HG02610 (cell line): Measurements from ENCODE around the gene PARN.

Source experiments
- ATAC-seq: cut with Tn5 transposase; IDR thresholded peaks from one replicate; pipeline ENCODE4 v1.9.1; 2021; ENCODE audit warnings: mild to moderate bottlenecking, moderate library complexity; ENCODE audit not compliant: unreplicated experiment

PARN gene

GRCh38 chr16:14501331-14502255 is 128.5 kb downstream of the PARN start:
- ATAC-seq: peak; percentile 40

- no peak for ATAC-seq
These were observed 129.3 kb downstream of the PARN start for GRCh38 chr16:14500791-14501190.

DNA sequence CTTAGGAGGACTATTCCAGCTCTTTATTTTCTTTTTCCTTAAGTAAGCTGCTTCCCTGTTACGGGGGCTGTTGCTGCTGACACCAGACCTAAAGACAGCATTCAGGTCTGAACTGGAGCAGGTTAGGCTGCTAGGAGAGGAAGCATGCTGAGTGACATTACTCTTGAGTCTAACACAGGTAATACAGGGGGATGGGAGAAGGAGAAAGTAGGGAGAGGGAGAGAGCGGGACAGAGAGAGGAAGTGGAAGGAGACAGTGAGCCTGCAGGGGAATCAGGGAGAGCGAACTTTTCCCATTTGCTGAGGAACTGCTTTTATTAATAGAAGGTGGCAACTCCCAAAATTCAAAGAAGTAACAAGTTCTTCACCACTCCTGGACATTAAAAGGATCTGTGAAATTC is 130.9 kb downstream of the PARN start:
- ATAC-seq: no peak

DNA sequence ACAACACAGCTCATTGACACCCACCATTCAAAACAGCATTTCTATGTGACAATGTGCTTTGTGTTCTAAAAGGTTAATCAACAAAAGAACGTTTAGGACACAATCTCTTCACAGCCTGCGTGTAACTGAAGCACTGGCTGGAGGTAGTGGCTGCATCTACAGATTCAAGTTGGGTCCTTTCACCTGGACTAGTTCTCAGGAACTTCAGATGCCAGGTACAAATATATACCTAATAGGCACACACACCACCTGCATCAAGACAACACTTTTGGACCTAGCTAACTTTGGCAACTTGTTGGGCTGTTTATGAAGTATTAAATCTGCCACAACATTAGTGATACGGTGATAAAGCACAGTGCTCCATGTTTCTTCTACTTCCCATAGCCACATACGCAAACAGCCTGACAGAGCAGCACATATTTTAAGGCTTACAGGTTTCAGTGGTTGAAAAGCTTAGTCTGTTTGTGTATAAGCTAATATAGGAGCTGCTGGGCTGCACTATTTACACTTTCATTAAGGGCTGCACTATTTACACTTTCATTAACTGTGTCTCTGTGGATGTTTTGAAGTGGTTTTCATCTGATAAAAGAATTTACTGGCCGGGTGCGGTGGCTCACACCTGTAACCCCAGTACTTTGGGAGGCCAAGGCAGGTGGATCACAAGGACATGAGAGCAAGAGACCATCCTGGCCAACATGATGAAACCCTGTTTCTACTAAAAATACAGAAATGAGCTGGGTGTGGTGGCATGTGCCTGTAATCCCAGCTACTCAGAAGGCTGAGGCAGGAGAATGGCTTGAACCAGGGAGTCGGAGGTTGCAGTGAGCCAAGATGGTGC is 132.6 kb downstream of the PARN start:
- no peak for ATAC-seq

DNA sequence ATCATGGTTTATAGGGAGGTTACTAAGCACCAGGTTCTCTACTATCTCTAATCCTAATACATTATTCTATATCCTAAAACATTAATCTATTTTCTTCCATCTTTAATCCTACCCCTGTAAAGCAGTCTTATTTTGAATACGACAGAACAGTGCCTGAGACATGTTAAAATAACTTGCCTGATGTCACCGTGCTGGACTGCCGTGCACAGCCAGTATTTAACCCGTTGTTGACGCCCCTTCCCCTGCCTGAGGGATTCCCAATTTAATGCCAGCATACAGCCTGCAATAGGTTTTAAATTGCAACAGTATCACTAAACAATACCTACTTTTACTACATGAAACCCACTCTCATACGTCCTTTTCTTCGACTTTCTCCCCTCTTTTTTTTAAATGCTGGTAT is 133.3 kb downstream of the PARN start:
- ATAC-seq: no peak

GRCh38 chr16:14496047-14496770 is 133.9 kb downstream of the PARN start:
- ATAC-seq: no peak

- no peak for ATAC-seq
These were observed 134.6 kb downstream of the PARN start for GRCh38 chr16:14495213-14496046.

- ATAC-seq: no peak
These were observed 135.6 kb downstream of the PARN start for GRCh38 chr16:14494396-14494966.

- ATAC-seq: no peak
These were observed 136.3 kb downstream of the PARN start for GRCh38 chr16:14493791-14494190.

GRCh38 chr16:14492614-14493013 is 137.4 kb downstream of the PARN start:
- ATAC-seq: no peak

GRCh38 chr16:14491861-14492529 is 138.1 kb downstream of the PARN start:
- ATAC-seq: no peak

GRCh38 chr16:14490235-14490634 is 139.8 kb downstream of the PARN start:
- ATAC-seq: no peak

DNA sequence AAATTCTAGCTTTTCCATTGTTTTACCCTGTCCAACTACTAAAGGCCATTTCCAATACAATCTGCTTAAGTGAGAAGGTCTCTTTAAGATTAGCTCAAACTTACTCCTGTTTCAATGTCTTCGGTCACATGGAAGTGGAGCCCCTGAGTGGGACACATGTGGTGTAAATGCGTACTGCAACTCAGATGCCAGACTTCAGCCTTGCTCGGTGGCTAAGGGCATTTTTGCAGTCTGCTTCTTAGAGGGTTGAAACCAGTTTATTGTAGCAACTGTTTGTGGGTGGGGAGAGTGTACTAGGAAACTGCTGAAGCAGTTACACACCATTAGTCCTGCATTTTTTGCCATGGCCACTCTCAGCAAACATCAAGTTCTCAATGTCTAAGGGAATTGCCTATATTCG is 140.6 kb downstream of the PARN start:
- no peak for ATAC-seq

- no peak for ATAC-seq
These were observed 142.5 kb downstream of the PARN start for GRCh38 chr16:14487579-14487978.

GRCh38 chr16:14486520-14487303 is 143.3 kb downstream of the PARN start:
- ATAC-seq: no peak

GRCh38 chr16:14485811-14486519 is 144.1 kb downstream of the PARN start:
- no peak for ATAC-seq

DNA sequence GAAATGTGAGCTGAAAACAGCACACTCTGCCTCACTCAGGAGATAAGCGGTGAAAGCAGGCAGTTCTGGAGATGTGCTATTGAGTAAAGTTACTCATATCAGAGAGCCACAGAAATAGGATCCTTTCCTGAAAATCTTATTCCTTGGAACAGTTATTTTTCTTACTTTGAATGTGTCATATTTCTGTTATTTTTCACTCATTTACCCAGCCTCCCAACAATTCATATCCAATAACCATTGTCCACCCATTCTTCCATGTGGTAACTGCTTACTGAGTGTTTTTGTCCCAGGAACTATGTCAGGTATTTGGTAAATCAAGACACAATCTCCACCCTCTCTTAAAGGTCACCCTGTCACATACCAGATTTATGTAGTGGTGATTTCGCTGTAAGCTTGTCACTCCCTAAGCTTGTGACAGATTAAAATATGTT is 144.9 kb downstream of the PARN start:
- ATAC-seq: no peak

GRCh38 chr16:14483819-14484385 is 146.2 kb downstream of the PARN start:
- ATAC-seq: no peak
